IPS-18a (cell line): ENCODE measurements around the gene ATOSB.
A peak's percentile ranks its signal among the peaks of the same experiment; 100 is the strongest.

ENCODE experiments used
- H3K27ac ChIP-seq: one replicate; pipeline ENCODE4 v1.5.1; 2013; ENCODE audit warnings: low read length
- H3K27me3 ChIP-seq: one replicate; pipeline ENCODE4 v1.6.1; 2013; ENCODE audit warnings: mild to moderate bottlenecking, low read length; ENCODE audit not compliant: control insufficient read depth, insufficient read depth
- H3K36me3 ChIP-seq: one replicate; pipeline ENCODE4 v1.6.1; 2013; ENCODE audit warnings: low read depth, low read length; ENCODE audit not compliant: control insufficient read depth
- H3K4me1 ChIP-seq: one replicate; pipeline ENCODE4 v1.6.1; 2013; ENCODE audit warnings: low read depth, low read length; ENCODE audit not compliant: control insufficient read depth
- H3K4me3 ChIP-seq: one replicate; pipeline ENCODE4 v1.5.1; 2013; ENCODE audit warnings: low read length
- H3K9ac ChIP-seq: one replicate; pipeline ENCODE4 v1.6.1; 2013; ENCODE audit warnings: mild to moderate bottlenecking, low read length, moderate library complexity
- H3K9me3 ChIP-seq: one replicate; pipeline ENCODE4 v1.6.1; 2013; ENCODE audit warnings: low read depth, low read length; ENCODE audit not compliant: control insufficient read depth

ATOSB gene

GRCh38 chr9:35112257-35113020 lies 3.2 kb downstream of the ATOSB start:
- H3K4me1 ChIP-seq, result peaks cover 27% of the 10 kb centered on the region
- H3K9ac ChIP-seq, result no peak overlapping the region
- no peak overlapping the region for H3K27ac ChIP-seq
- peak overlapping the region; percentile 44 for H3K4me3 ChIP-seq
- H3K36me3 ChIP-seq, result no peaks in the 10 kb centered on the region
- no peaks in the 10 kb centered on the region for H3K9me3 ChIP-seq
- no peaks in the 10 kb centered on the region for H3K27me3 ChIP-seq

GRCh38 chr9:35111001-35111933 lies 4.4 kb downstream of the ATOSB start:
- no peak overlapping the region for H3K27ac ChIP-seq
- peak overlapping the region; percentile 69 for H3K9ac ChIP-seq
- H3K4me1 ChIP-seq, result peaks cover 22% of the 10 kb centered on the region
- no peaks in the 10 kb centered on the region for H3K36me3 ChIP-seq
- no peaks in the 10 kb centered on the region for H3K27me3 ChIP-seq
- H3K9me3 ChIP-seq, result no peaks in the 10 kb centered on the region
- peak overlapping the region; percentile 84 for H3K4me3 ChIP-seq

- Histone ChIP-seq H3K27me3 (no peaks in the 10 kb centered on the region), H3K4me1 (peaks cover 22% of the 10 kb centered on the region), H3K36me3 (no peaks in the 10 kb centered on the region), H3K9ac (no peak overlapping the region), H3K9me3 (no peaks in the 10 kb centered on the region), H3K4me3 (peak overlapping the region; percentile 84), H3K27ac (no peak overlapping the region)
Measured at GRCh38 chr9:35110327-35110761, 5.3 kb downstream of the ATOSB start.

GRCh38 chr9:35108946-35109575 lies 6.6 kb downstream of the ATOSB start:
- H3K9me3 ChIP-seq, result no peaks in the 10 kb centered on the region
- H3K27ac ChIP-seq, result no peak overlapping the region
- H3K9ac ChIP-seq, result no peak overlapping the region
- no peaks in the 10 kb centered on the region for H3K27me3 ChIP-seq
- H3K4me1 ChIP-seq, result peaks cover 17% of the 10 kb centered on the region
- H3K36me3 ChIP-seq, result no peaks in the 10 kb centered on the region
- H3K4me3 ChIP-seq, result no peak overlapping the region

- Histone ChIP-seq H3K9me3 (no peaks in the 10 kb centered on the region), H3K27me3 (no peaks in the 10 kb centered on the region), H3K36me3 (no peaks in the 10 kb centered on the region), H3K9ac (no peak overlapping the region), H3K4me1 (peaks cover 18% of the 10 kb centered on the region), H3K27ac (no peak overlapping the region), H3K4me3 (no peak overlapping the region)
Measured at GRCh38 chr9:35108461-35108860, 7.2 kb downstream of the ATOSB start.

GRCh38 chr9:35107297-35108290 lies 8.1 kb downstream of the ATOSB start:
- no peaks in the 10 kb centered on the region for H3K36me3 ChIP-seq
- peaks cover 18% of the 10 kb centered on the region for H3K4me1 ChIP-seq
- H3K4me3 ChIP-seq, result no peak overlapping the region
- no peak overlapping the region for H3K27ac ChIP-seq
- H3K9me3 ChIP-seq, result no peaks in the 10 kb centered on the region
- H3K27me3 ChIP-seq, result no peaks in the 10 kb centered on the region
- H3K9ac ChIP-seq, result no peak overlapping the region

GRCh38 chr9:35106343-35106730 lies 9.3 kb downstream of the ATOSB start:
- Histone ChIP-seq H3K9ac (no peak overlapping the region), H3K36me3 (peaks cover under 1% of the 10 kb centered on the region), H3K27ac (no peak overlapping the region), H3K27me3 (no peaks in the 10 kb centered on the region), H3K9me3 (no peaks in the 10 kb centered on the region), H3K4me3 (no peak overlapping the region), H3K4me1 (peaks cover 19% of the 10 kb centered on the region)

GRCh38 chr9:35105571-35106342 lies 9.9 kb downstream of the ATOSB start:
- no peak overlapping the region for H3K9ac ChIP-seq
- no peak overlapping the region for H3K4me3 ChIP-seq
- H3K4me1 ChIP-seq, result peaks cover 17% of the 10 kb centered on the region
- no peaks in the 10 kb centered on the region for H3K9me3 ChIP-seq
- no peak overlapping the region for H3K27ac ChIP-seq
- H3K27me3 ChIP-seq, result no peaks in the 10 kb centered on the region
- H3K36me3 ChIP-seq, result peaks cover 6% of the 10 kb centered on the region

- H3K36me3 ChIP-seq, result peaks cover 12% of the 10 kb centered on the region
- no peak overlapping the region for H3K9ac ChIP-seq
- H3K27me3 ChIP-seq, result no peaks in the 10 kb centered on the region
- peaks cover 15% of the 10 kb centered on the region for H3K4me1 ChIP-seq
- no peaks in the 10 kb centered on the region for H3K9me3 ChIP-seq
- H3K4me3 ChIP-seq, result no peak overlapping the region
- no peak overlapping the region for H3K27ac ChIP-seq
Measured at GRCh38 chr9:35105126-35105525, 10.5 kb downstream of the ATOSB start.

- Histone ChIP-seq H3K4me1 (peaks cover 15% of the 10 kb centered on the region), H3K36me3 (peaks cover 18% of the 10 kb centered on the region), H3K9me3 (no peaks in the 10 kb centered on the region), H3K9ac (peak overlapping the region; percentile 92), H3K27ac (peak overlapping the region; percentile 96), H3K4me3 (no peak overlapping the region), H3K27me3 (no peaks in the 10 kb centered on the region)
Measured at GRCh38 chr9:35104586-35104985, 11.1 kb downstream of the ATOSB start.
